CD4-positive, alpha-beta memory T cell (primary cell): ENCODE data around the gene GABRB2. TPM values are rescaled to one million over a fixed set of nuclear protein-coding genes. Genes with fewer than 3 reads are reported as not detected.

Experiments
- CTCF ChIA-PET: fragments of 350-600 bp; sonication (Branson Sonifier 250); formaldehyde crosslinking; loops from one replicate; lab custom pipeline; 2021; ENCODE audit warnings: inconsistent platforms; ENCODE audit not compliant: partially characterized antibody; lab: Charles Lee
- POLR2A ChIA-PET: fragments of 350-600 bp; sonication (Branson Sonifier 250); formaldehyde crosslinking; loops from one replicate; lab custom pipeline; 2021; ENCODE audit not compliant: partially characterized antibody; lab: Charles Lee
- DNase-seq, 5 donors: peaks; one replicate each; pipeline versions ENCODE4 v3.0.0 to v3.0.0-alpha.2; 2020 to 2022; ENCODE audit warnings: mixed read lengths in 1 of 5
- H3K27ac ChIP-seq: one replicate; pipeline ENCODE4 v1.7.0; 2013; ENCODE audit warnings: low read depth, low read length
- H3K27me3 ChIP-seq: 2 replicates; pipeline ENCODE4 v1.7.0; 2013; ENCODE audit warnings: mild to moderate bottlenecking, low read length, moderate library complexity; ENCODE audit not compliant: insufficient read depth
- H3K36me3 ChIP-seq: 2 replicates; pipeline ENCODE4 v1.7.0; 2013; ENCODE audit warnings: mild to moderate bottlenecking, low read length, moderate library complexity; ENCODE audit not compliant: insufficient read depth
- H3K4me1 ChIP-seq: 2 replicates; pipeline ENCODE4 v1.7.0; 2013; ENCODE audit warnings: mild to moderate bottlenecking, low read length, moderate library complexity; ENCODE audit not compliant: insufficient read depth
- H3K4me3 ChIP-seq, 2 donors: one replicate each; pipeline ENCODE4 v1.7.0; 2013; ENCODE audit warnings: low read length in 2 of 2, mild to moderate bottlenecking in 1 of 2
- H3K9me3 ChIP-seq, 2 donors: one replicate each; pipeline ENCODE4 v1.7.0; 2013; ENCODE audit warnings: low read length in 2 of 2, control low read depth in 1 of 2; ENCODE audit not compliant: control insufficient read depth in 1 of 2
- H3K27ac Mint-ChIP-seq, 7 donors: one replicate each; pipeline ENCODE4 v1.8.0; 2020 to 2021; ENCODE audit warnings: mixed read lengths in 7 of 7, mild to moderate bottlenecking in 6 of 7, inconsistent platforms in 3 of 7, moderate library complexity in 3 of 7
- H3K27me3 Mint-ChIP-seq, 2 donors: one replicate each; pipeline ENCODE4 v1.8.0; 2020 to 2021; ENCODE audit warnings: mixed read lengths in 2 of 2
- H3K36me3 Mint-ChIP-seq, 2 donors: one replicate each; pipeline ENCODE4 v1.8.0; 2020 to 2021; ENCODE audit warnings: mixed read lengths in 2 of 2, inconsistent platforms in 1 of 2, mild to moderate bottlenecking in 1 of 2
- H3K4me1 Mint-ChIP-seq, 4 donors: one replicate each; pipeline ENCODE4 v1.8.0; 2020 to 2021; ENCODE audit warnings: mixed read lengths in 4 of 4, mild to moderate bottlenecking in 1 of 4
- H3K4me3 Mint-ChIP-seq, 8 donors: one replicate each; pipeline ENCODE4 v1.8.0; 2020 to 2021; ENCODE audit warnings: mixed read lengths in 8 of 8, mild to moderate bottlenecking in 7 of 8, moderate library complexity in 6 of 8, inconsistent platforms in 3 of 8
- H3K9me3 Mint-ChIP-seq, 8 donors: one replicate each; pipeline ENCODE4 v1.8.0; 2020 to 2021; ENCODE audit warnings: mixed read lengths in 8 of 8, mild to moderate bottlenecking in 5 of 8, inconsistent platforms in 3 of 8, moderate library complexity in 1 of 8
- intact Hi-C: fragments of 100-400 bp; cut with micrococcal nuclease; formaldehyde crosslinking; loops from one replicate; pipeline ENCODE4 v1.15.1; 2023
- polyA plus RNA-seq, 2 donors: library from polyadenylated mRNA; unstranded; fragments of 300-500 nt; fragmentation: Illumina TruSeq; gene quantifications; one replicate each; pipeline ENCODE4 v1.2.3, GENCODE V29; 2021
- total RNA-seq, 2 experiments: library from RNA; stranded (reverse); gene quantifications; one replicate each; pipeline ENCODE4 v1.2.3, GENCODE V29; 2021

GABRB2 gene
- total and polyA plus RNA-seq, 4 experiments from 2014 or later = not detected

- intact Hi-C loops = no loop called here
- H3K36me3 Mint-ChIP-seq = no peaks in the 10 kb centered on the region
- CTCF ChIA-PET = no interaction called here
Observed at GRCh38 chr5:161481922-161482321, 64.6 kb downstream of the GABRB2 start.

GRCh38 chr5:161471211-161471950 lies 75.1 kb downstream of the GABRB2 start:
- Mint-ChIP-seq H3K9me3 (peaks cover 0 to 8% (median 4%) of the 10 kb centered on the region in 8 donors), H3K27me3 (no peaks in the 10 kb centered on the region), H3K27ac (no peak overlapping the region), H3K4me3 (no peak overlapping the region), H3K4me1 (no peaks in the 10 kb centered on the region), H3K36me3 (no peaks in the 10 kb centered on the region)
- Histone ChIP-seq H3K4me3 (no peak overlapping the region), H3K4me1 (no peaks in the 10 kb centered on the region), H3K27me3 (no peaks in the 10 kb centered on the region), H3K36me3 (no peaks in the 10 kb centered on the region), H3K9me3 (no peaks in the 10 kb centered on the region), H3K27ac (no peak overlapping the region)
- ChIA-PET CTCF (no interaction called here), POLR2A (no interaction called here)
- intact Hi-C loops = no loop called here
- no peak for DNase-seq

More at GRCh38 chr5:161481922-161482321, 64.6 kb downstream of the GABRB2 start:
- Mint-ChIP-seq H3K27ac (no peak overlapping the region), H3K4me3 (no peak overlapping the region), H3K27me3 (no peaks in the 10 kb centered on the region), H3K4me1 (no peaks in the 10 kb centered on the region), H3K9me3 (peaks cover 0 to 10% (median under 1%) of the 10 kb centered on the region in 8 donors)
- no peak for DNase-seq
- H3K9me3 ChIP-seq = no peaks in the 10 kb centered on the region
- H3K27me3 ChIP-seq = no peaks in the 10 kb centered on the region
- H3K27ac ChIP-seq = no peak overlapping the region
- POLR2A ChIA-PET = no interaction called here
- H3K4me1 ChIP-seq = no peaks in the 10 kb centered on the region
- H3K36me3 ChIP-seq = no peaks in the 10 kb centered on the region
- H3K4me3 ChIP-seq = no peak overlapping the region

DNA sequence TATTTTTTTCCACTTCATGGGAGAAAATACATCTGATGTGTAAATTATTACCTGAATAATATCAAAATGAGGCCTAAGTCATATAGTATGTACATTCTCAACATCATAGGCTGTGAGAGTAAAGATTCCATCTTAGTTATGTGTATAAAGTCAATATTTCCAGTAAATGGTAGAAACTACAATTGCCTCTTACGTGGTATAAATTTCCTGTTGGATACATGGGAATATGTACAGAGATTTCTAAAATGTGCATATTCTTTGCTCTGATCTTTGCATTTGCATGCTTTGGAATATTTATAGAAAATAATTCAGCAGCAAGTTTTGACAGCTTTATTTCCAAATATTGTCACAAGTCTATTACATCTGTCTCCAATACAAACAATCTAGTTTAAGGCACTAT lies 78.8 kb downstream of the GABRB2 start:
- POLR2A ChIA-PET = no interaction called here

DNA sequence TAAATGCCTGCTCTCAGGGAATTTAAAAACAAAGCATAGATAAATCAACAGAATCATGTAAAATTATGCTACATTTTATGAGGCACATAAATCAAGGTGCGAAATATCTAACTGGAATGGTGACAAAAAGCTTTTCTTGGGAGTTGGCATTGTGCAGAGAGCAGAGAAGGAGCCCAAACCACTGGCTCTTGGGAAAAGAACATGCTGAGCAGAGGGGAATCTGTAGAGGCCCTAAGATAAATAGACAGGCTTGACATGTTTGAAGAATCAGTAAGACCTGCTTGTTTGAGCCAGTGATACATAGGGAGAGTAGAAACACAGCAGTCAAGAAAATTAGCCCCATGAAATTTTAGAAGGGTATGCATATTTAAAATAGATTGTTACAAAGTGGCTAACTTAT lies 85.8 kb downstream of the GABRB2 start:
- Mint-ChIP-seq H3K36me3 (no peaks in the 10 kb centered on the region), H3K27me3 (no peaks in the 10 kb centered on the region), H3K4me1 (no peaks in the 10 kb centered on the region), H3K27ac (no peak overlapping the region), H3K4me3 (no peak overlapping the region), H3K9me3 (peaks cover 0 to 2% (median 0%) of the 10 kb centered on the region in 8 donors)
- H3K4me1 ChIP-seq = no peaks in the 10 kb centered on the region
- H3K4me3 ChIP-seq = no peak overlapping the region
- CTCF ChIA-PET = no interaction called here
- H3K9me3 ChIP-seq = no peaks in the 10 kb centered on the region
- no peaks in the 10 kb centered on the region for H3K27me3 ChIP-seq
- intact Hi-C loops = no loop called here
- POLR2A ChIA-PET = no interaction called here
- DNase-seq = no peak
- no peaks in the 10 kb centered on the region for H3K36me3 ChIP-seq
- no peak overlapping the region for H3K27ac ChIP-seq

More for the DNA sequence above, 78.8 kb downstream of the GABRB2 start:
- no peak overlapping the region for H3K27ac Mint-ChIP-seq
- DNase-seq = no peak
- no peaks in the 10 kb centered on the region for H3K27me3 Mint-ChIP-seq
- no peak overlapping the region for H3K4me3 Mint-ChIP-seq
- CTCF ChIA-PET = no interaction called here
- H3K9me3 ChIP-seq = no peaks in the 10 kb centered on the region
- no peak overlapping the region for H3K4me3 ChIP-seq
- H3K27me3 ChIP-seq = no peaks in the 10 kb centered on the region
- H3K4me1 Mint-ChIP-seq = no peaks in the 10 kb centered on the region
- H3K36me3 Mint-ChIP-seq = no peaks in the 10 kb centered on the region
- no peaks in the 10 kb centered on the region for H3K4me1 ChIP-seq
- intact Hi-C loops = no loop called here
- H3K36me3 ChIP-seq = no peaks in the 10 kb centered on the region
- peaks cover 0 to 5% (median 0%) of the 10 kb centered on the region in 8 donors for H3K9me3 Mint-ChIP-seq
- H3K27ac ChIP-seq = no peak overlapping the region

DNA sequence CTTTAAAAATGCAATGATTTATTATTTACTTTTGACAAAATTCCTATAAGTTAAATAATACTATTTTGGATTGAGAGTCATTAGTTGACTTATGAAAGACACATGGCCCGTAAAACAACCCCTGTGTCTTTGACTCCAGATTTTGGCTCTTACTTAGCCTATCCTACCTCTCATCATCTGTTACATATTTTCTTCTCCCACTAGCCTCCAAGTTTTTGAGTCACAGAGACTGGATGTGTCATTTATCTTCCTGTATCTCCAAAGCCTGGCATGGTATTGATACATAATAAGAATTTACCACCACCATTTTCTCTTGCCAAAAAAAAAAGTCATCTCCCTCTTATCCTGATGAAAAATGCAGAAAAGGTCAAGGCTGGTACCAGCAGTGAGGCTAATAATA lies 99.9 kb downstream of the GABRB2 start:
- no peak for DNase-seq
- H3K4me3 Mint-ChIP-seq = no peak overlapping the region
- H3K27me3 Mint-ChIP-seq = no peaks in the 10 kb centered on the region
- H3K4me1 Mint-ChIP-seq = no peaks in the 10 kb centered on the region
- peaks cover 0 to 3% (median 0%) of the 10 kb centered on the region in 8 donors for H3K9me3 Mint-ChIP-seq
- Histone ChIP-seq H3K27ac (no peak overlapping the region), H3K4me3 (no peak overlapping the region), H3K36me3 (no peaks in the 10 kb centered on the region), H3K4me1 (no peaks in the 10 kb centered on the region), H3K9me3 (no peaks in the 10 kb centered on the region), H3K27me3 (no peaks in the 10 kb centered on the region)
- ChIA-PET CTCF (no interaction called here), POLR2A (no interaction called here)
- H3K36me3 Mint-ChIP-seq = no peaks in the 10 kb centered on the region
- intact Hi-C loops = no loop called here
- no peak overlapping the region for H3K27ac Mint-ChIP-seq

DNA sequence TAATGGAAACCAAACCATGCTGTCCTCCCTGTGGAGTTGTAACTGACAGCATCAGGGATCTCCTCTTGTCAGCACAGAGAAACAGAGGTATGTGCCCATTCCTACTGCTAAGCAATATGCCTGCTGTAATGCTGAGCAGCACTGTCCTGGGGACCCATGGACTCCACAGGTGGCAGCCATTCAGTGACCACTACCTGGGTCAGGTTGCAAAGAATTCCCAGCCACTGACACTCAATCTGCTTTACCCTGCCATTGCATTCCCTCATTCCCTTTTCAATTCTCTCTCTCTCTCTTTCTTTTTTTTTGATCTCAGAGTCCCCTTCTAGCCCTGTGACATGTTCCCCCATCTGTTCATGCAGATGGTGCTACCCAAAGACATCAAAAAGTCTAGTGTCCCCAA lies 104.1 kb downstream of the GABRB2 start:
- DNase-seq = no peak
- H3K27ac ChIP-seq = no peak overlapping the region
- Mint-ChIP-seq H3K27ac (peak overlapping the region in 1 of 7 donors; percentile 70), H3K9me3 (peaks cover 0 to 11% (median 3%) of the 10 kb centered on the region in 8 donors), H3K36me3 (no peaks in the 10 kb centered on the region), H3K4me3 (no peak overlapping the region), H3K27me3 (no peaks in the 10 kb centered on the region), H3K4me1 (no peaks in the 10 kb centered on the region)
- POLR2A ChIA-PET = no interaction called here
- no peaks in the 10 kb centered on the region for H3K36me3 ChIP-seq
- no peaks in the 10 kb centered on the region for H3K9me3 ChIP-seq
- no peaks in the 10 kb centered on the region for H3K27me3 ChIP-seq
- CTCF ChIA-PET = no interaction called here
- H3K4me1 ChIP-seq = no peaks in the 10 kb centered on the region
- intact Hi-C loops = no loop called here
- no peak overlapping the region for H3K4me3 ChIP-seq

- Histone ChIP-seq H3K27ac (no peak overlapping the region), H3K27me3 (no peaks in the 10 kb centered on the region), H3K36me3 (no peaks in the 10 kb centered on the region), H3K4me1 (no peaks in the 10 kb centered on the region), H3K4me3 (no peak overlapping the region), H3K9me3 (no peaks in the 10 kb centered on the region)
- H3K4me1 Mint-ChIP-seq = no peaks in the 10 kb centered on the region
- intact Hi-C loops = no loop called here
- ChIA-PET POLR2A (no interaction called here), CTCF (no interaction called here)
- H3K36me3 Mint-ChIP-seq = no peaks in the 10 kb centered on the region
- peaks cover 0 to 2% (median 0%) of the 10 kb centered on the region in 8 donors for H3K9me3 Mint-ChIP-seq
- H3K27me3 Mint-ChIP-seq = no peaks in the 10 kb centered on the region
- no peak overlapping the region for H3K27ac Mint-ChIP-seq
- H3K4me3 Mint-ChIP-seq = no peak overlapping the region
- no peak for DNase-seq
Observed at GRCh38 chr5:161432798-161433197, 113.7 kb downstream of the GABRB2 start.
